ENCODE measurements around the gene FGF6. TPM values are rescaled to one million over a fixed set of nuclear protein-coding genes. Genes with fewer than 3 reads are reported as not detected.
"Not testable (repeated sequence)": the region's sequence is repeated elsewhere in the genome, so short reads cannot be mapped to it uniquely, and the experiment has no call there.

The FGF6 gene
- total RNA-seq, 1 donor from 2014 or later: not detected

DNA sequence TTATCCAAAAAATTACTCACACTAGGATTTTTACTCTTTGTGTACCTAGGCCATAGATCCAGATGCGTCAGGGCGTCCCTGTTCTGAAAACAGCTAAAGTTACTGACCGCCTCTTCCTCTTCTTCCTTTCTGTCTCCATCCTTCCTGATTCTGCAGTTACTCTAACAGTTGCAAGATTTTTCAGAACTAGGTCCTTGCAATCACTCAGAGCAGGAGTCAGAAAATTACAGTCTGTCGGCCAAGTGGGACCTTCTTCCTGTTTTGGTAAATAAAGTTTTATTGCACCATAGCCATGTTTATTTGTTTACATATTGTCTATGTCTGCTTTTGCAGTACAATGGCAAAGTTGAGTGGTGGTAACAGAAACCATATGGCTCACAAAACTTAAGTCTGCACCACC is 25.6 kb upstream of the FGF6 start:
- Mint-ChIP-seq H3K9me3 (ENCODE audit: low read depth) (no peaks in the 10 kb centered on the region), H3K36me3 (ENCODE audit: low read depth) (no peaks in the 10 kb centered on the region), H3K27me3 (ENCODE audit: low read depth) (peaks cover 14% of the 10 kb centered on the region), H3K27ac (ENCODE audit: unreplicated experiment) (no peak overlapping the region), H3K4me1 (ENCODE audit: low read depth) (no peaks in the 10 kb centered on the region), H3K4me3 (ENCODE audit: unreplicated experiment) (no peak overlapping the region)
- no peak for DNase-seq (ENCODE audit: low spot score)
- TF ChIP-seq, protein P1, sequence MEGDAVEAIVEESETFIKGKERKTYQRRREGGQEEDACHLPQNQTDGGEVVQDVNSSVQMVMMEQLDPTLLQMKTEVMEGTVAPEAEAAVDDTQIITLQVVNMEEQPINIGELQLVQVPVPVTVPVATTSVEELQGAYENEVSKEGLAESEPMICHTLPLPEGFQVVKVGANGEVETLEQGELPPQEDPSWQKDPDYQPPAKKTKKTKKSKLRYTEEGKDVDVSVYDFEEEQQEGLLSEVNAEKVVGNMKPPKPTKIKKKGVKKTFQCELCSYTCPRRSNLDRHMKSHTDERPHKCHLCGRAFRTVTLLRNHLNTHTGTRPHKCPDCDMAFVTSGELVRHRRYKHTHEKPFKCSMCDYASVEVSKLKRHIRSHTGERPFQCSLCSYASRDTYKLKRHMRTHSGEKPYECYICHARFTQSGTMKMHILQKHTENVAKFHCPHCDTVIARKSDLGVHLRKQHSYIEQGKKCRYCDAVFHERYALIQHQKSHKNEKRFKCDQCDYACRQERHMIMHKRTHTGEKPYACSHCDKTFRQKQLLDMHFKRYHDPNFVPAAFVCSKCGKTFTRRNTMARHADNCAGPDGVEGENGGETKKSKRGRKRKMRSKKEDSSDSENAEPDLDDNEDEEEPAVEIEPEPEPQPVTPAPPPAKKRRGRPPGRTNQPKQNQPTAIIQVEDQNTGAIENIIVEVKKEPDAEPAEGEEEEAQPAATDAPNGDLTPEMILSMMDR (IDR thresholded peaks at IDR 0.05): no peak

DNA sequence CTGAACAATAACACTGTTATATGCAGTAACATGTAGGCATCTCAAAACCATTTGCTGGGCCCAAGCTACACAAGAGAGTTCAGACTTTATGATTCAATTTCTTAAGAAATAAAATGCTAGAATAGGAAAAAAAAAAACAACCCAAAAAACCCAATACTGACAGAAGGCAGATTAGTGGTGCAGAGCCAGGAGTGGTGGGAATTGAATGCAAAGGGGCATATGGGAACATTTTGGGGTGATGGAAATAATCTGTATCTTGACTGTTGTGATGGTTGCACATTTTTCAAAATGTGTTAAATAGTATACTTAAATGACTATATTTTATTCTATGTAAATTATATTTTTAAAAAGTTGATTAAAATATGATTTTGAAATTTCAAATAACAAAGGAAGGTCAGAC is 23.4 kb upstream of the FGF6 start:
- no peaks in the 10 kb centered on the region for H3K9me3 Mint-ChIP-seq (ENCODE audit: low read depth)

DNA sequence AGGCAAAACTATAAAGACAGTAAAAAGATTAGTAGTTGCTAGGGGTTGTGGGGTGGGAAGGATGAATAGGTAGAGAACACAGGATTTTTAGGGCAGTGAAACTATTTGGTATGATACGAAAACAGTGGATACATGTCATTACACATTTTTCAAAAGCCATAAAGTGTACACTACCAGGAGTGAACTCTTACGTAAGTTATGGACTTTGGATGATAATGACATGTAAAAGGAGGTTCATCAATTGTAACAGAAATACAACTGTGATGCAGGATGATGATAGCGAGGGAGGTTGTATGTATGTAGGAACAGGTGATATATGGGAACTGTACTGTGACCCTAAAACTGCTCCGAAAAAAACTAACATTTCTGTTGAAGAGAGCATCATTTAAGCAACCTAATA is 15.1 kb upstream of the FGF6 start:
- H3K36me3 Mint-ChIP-seq (ENCODE audit: low read depth): no peaks in the 10 kb centered on the region
- H3K27ac Mint-ChIP-seq (ENCODE audit: unreplicated experiment): no peak overlapping the region
- no peak for DNase-seq (ENCODE audit: low spot score)
- no peaks in the 10 kb centered on the region for H3K4me1 Mint-ChIP-seq (ENCODE audit: low read depth)
- H3K9me3 Mint-ChIP-seq (ENCODE audit: low read depth): no peaks in the 10 kb centered on the region
- no peak overlapping the region for H3K4me3 Mint-ChIP-seq (ENCODE audit: unreplicated experiment)
- TF ChIP-seq, protein P1 (IDR thresholded peaks at IDR 0.05): no peak
- peaks cover 7% of the 10 kb centered on the region for H3K27me3 Mint-ChIP-seq (ENCODE audit: low read depth)

More for the DNA sequence above, 23.4 kb upstream of the FGF6 start:
- Mint-ChIP-seq H3K27ac (ENCODE audit: unreplicated experiment) (no peak overlapping the region), H3K4me1 (ENCODE audit: low read depth) (no peaks in the 10 kb centered on the region), H3K36me3 (ENCODE audit: low read depth) (no peaks in the 10 kb centered on the region), H3K27me3 (ENCODE audit: low read depth) (peaks cover 15% of the 10 kb centered on the region), H3K4me3 (ENCODE audit: unreplicated experiment) (no peak overlapping the region)
- DNase-seq (ENCODE audit: low spot score): no peak
- TF ChIP-seq, protein P1 (IDR thresholded peaks at IDR 0.05): no peak

DNA sequence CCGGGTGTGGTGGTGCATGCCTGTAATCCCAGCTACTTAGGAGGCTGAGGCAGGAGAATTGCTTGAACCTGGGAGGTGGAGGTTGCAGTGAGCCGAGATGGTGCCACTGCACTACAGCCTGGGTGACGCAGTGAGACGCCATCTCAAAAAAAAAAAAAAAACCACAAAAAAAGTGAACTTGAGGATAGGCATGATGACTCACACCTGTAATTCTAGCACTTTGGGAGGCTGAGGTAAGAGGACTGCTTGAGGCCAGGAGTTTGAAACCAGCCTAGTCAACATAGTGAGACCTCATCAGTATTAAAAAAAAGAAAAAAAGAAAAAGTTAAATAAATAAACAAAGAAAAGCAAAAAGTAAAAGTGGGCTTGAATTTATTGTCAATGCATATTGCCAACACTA is 10.2 kb upstream of the FGF6 start:
- not testable (repeated sequence) for H3K27ac Mint-ChIP-seq (ENCODE audit: unreplicated experiment); H3K9me3 Mint-ChIP-seq (ENCODE audit: low read depth); H3K4me3 Mint-ChIP-seq (ENCODE audit: unreplicated experiment); H3K36me3 Mint-ChIP-seq (ENCODE audit: low read depth); H3K4me1 Mint-ChIP-seq (ENCODE audit: low read depth); DNase-seq (ENCODE audit: low spot score); H3K27me3 Mint-ChIP-seq (ENCODE audit: low read depth)

DNA sequence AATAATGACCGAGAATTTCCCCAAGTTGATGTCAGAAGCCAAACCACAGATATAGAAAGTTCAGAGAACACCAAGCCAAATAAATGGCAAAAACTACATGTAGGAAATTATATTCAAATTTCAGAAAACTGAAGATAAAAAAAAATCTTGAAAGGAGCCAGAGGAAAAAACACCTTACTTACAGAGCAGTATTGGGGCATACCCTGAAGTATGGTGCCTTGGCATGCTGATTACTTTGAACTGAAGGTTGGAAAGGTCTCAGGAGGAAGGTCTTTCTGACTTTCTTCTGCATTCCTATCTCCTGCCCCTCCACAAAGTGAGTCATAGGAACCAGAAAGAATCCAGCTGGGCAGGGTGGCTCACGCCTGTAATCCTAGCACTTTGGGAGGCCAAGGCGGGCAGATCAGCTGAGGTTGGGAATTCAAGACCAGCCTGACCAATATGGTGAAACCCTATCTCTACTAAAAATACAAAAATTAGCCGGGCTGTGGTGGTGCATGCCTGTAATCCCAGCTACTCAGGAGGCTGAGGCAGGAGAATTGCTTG is 8.8 kb upstream of the FGF6 start:
- no peaks in the 10 kb centered on the region for H3K36me3 Mint-ChIP-seq (ENCODE audit: low read depth)
- no peak for DNase-seq (ENCODE audit: low spot score)
- H3K4me1 Mint-ChIP-seq (ENCODE audit: low read depth): peaks cover 18% of the 10 kb centered on the region
- no peak overlapping the region for H3K4me3 Mint-ChIP-seq (ENCODE audit: unreplicated experiment)
- no peaks in the 10 kb centered on the region for H3K27me3 Mint-ChIP-seq (ENCODE audit: low read depth)
- TF ChIP-seq, protein P1 (IDR thresholded peaks at IDR 0.05): no peak
- H3K27ac Mint-ChIP-seq (ENCODE audit: unreplicated experiment): no peak overlapping the region
- H3K9me3 Mint-ChIP-seq (ENCODE audit: low read depth): peaks cover 9% of the 10 kb centered on the region

DNA sequence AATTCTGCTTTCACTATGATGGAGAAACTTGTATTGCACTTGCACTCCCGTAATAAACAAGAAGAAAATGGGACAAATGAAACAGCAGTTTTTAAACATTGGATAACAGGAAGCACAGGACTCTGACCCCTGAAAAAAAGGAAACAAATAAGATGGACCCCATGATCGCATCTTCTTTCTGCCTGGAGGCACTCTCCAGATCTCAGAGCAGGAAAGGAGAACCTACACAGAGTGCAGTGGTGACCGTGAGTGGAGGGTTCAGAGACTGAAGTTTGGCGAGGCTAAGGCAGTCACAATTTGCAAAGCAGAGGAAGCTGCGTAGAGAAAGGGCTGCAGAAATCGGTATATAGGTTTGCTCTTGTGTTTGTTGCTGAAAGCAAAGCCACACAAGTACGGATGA is 6.1 kb upstream of the FGF6 start:
- no peak overlapping the region for H3K4me3 Mint-ChIP-seq (ENCODE audit: unreplicated experiment)
- no peaks in the 10 kb centered on the region for H3K36me3 Mint-ChIP-seq (ENCODE audit: low read depth)
- H3K9me3 Mint-ChIP-seq (ENCODE audit: low read depth): peaks cover 9% of the 10 kb centered on the region
- TF ChIP-seq, protein P1 (IDR thresholded peaks at IDR 0.05): no peak
- H3K4me1 Mint-ChIP-seq (ENCODE audit: low read depth): peaks cover 18% of the 10 kb centered on the region
- DNase-seq (ENCODE audit: low spot score): no peak
- H3K27me3 Mint-ChIP-seq (ENCODE audit: low read depth): no peaks in the 10 kb centered on the region
- no peak overlapping the region for H3K27ac Mint-ChIP-seq (ENCODE audit: unreplicated experiment)

Measured in chondrocyte (in vitro differentiated cells).